GM19328 (cell line): ENCODE results near the gene NPNT.
"Not testable (repeated sequence)": the region's sequence is repeated elsewhere in the genome, so short reads cannot be mapped to it uniquely, and the experiment has no call there.

Source experiments
- ATAC-seq: cut with Tn5 transposase; IDR thresholded peaks from one replicate; pipeline ENCODE4 v1.9.1; 2021; ENCODE audit warnings: mild to moderate bottlenecking, moderate library complexity; ENCODE audit not compliant: unreplicated experiment

The NPNT gene

GRCh38 chr4:105894660-105895582, at the start of gene NPNT:
Gene NPNT, plus strand, starts transcription at chr4:105895471. Its CDS starts 182 bp downstream, at chr4:105895653.
- peak; percentile 47 for ATAC-seq

DNA sequence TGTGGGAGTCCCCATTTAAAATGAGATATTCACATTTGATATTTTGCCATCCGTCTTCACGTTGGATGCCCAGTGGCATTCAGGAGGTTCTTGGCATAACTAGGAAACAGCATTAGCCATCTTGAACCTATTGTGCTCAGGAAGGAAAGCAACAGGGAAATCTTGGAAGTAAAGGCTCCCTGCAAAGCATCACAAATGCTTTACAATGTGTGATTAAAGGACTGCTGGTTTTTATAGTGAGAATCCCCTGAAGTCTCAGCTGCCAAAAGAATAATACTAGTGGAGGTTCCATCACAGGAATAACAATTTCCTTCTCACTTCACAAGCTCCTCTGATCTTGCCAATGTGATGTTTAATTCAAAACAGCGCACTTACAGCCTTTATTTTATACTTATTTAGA, 49.7 kb upstream of the NPNT start:
- no peak for ATAC-seq

- not testable (repeated sequence) for ATAC-seq
These were observed 46.9 kb upstream of the NPNT start for GRCh38 chr4:105848359-105848758.

GRCh38 chr4:105851196-105851595, 44.1 kb upstream of the NPNT start:
- no peak for ATAC-seq

- not testable (repeated sequence) for ATAC-seq
These were observed 43.0 kb upstream of the NPNT start for GRCh38 chr4:105852230-105852629.

- ATAC-seq = no peak
These were observed 36.7 kb upstream of the NPNT start for GRCh38 chr4:105858466-105859040.

DNA sequence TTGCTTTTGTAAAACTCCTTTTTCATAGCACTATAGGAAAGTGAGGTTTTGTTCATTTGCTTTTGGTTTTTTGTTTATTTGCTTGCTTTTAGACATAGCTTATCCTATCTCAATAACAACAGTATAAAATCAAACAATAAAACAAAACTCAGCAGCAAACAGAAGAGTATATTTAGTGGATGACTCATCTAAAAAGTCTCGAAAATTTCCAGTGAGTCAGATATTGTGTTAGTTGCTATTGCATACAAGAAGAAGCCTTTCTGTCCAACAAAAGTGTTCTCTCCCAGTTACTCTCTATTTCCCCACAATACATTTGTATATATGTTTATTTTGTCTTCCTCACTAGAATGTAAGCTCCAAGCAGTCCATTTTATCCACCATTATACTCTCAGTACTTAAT, 36.0 kb upstream of the NPNT start:
- ATAC-seq = no peak

- no peak for ATAC-seq
These were observed 24.3 kb upstream of the NPNT start for GRCh38 chr4:105870963-105871362.

- ATAC-seq = no peak
These were observed 23.3 kb upstream of the NPNT start for GRCh38 chr4:105871997-105872396.

- no peak for ATAC-seq
These were observed 20.0 kb upstream of the NPNT start for GRCh38 chr4:105875233-105875632.

DNA sequence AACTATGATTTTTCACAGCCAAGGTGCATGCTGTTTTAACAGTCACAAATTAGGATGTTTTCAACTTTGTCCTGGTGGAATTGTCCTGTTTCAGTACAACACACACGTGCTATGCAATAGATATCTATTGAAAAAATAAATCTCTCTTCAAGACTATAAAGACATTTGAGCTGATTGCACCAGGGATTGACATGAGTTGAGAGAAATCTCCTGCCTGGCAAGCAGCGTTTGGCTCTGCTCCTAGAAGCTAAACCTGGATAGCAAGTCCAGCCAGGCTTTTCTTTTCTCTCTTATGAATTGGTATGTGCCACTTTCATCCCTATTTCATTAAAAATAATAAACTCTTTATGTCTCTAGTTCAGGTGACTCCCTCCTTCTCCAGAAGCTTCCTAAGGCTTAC, 16.6 kb upstream of the NPNT start:
- no peak for ATAC-seq

- ATAC-seq = no peak
These were observed 7.8 kb upstream of the NPNT start for GRCh38 chr4:105887508-105887907.

GRCh38 chr4:105895583-105896460, 551 bp downstream of the NPNT start:
- ATAC-seq = peak; percentile 32

DNA sequence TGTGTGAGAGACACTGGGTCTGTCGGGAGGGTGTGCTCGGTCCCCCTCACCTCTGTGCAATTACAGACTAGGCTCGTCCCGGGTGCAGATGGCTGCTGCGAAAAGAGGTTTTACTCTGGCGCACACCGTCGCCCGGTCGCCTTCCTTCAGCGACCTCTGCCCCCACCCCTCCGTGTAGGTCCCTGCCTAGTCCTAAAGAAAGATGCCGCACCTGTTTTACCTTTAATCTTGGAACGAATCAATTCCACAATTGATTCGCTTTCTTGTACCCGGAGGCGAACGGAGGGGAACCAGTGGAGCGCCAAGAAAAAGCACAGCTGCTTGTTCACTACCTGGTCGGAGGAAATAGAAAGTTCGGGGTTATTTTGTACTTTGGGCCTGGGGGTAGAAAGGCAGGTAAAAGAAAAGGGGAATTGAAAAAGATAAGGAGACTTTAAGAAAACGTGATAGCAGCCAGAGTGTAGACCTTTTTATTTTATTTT, 1.2 kb downstream of the NPNT start:
- ATAC-seq = peak; percentile 9

DNA sequence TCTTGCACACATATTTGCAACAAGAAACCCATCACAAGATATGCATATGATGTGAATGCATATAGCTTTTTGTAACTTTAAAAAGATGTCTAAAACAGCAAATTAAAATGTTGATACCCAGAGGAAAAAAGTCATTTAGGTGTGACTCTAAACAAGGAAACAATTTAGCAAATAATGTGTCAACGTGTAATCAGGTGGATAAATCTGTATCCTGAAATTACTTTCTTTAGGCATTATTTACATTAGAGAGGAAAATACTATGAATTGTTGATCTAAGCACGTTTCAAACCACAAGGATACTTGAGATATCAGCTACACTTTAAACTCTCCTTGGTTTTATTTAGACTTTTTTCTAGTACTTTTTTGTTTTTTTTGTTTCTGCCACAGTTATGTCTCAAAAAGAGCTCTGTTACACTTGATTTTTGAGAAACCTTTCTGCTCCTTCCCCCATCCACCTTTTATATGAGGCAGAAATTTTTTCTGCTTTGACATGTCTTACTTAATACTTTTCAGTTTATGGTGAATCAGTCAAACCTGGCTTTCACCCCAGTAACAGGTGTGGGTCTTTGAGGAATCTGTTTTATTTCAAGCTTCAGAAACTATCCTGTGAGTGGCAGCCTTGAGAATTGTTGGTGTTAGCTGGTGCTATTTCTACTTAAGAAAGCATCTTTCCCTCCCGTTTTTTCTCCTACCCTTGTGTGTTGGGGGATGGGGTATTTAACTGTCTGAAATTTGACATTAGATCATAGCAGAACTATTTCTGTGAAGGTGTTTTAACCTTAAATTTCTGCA, 1.9 kb downstream of the NPNT start:
- ATAC-seq = no peak

- ATAC-seq = no peak
These were observed 5.3 kb downstream of the NPNT start for GRCh38 chr4:105900541-105900940.

DNA sequence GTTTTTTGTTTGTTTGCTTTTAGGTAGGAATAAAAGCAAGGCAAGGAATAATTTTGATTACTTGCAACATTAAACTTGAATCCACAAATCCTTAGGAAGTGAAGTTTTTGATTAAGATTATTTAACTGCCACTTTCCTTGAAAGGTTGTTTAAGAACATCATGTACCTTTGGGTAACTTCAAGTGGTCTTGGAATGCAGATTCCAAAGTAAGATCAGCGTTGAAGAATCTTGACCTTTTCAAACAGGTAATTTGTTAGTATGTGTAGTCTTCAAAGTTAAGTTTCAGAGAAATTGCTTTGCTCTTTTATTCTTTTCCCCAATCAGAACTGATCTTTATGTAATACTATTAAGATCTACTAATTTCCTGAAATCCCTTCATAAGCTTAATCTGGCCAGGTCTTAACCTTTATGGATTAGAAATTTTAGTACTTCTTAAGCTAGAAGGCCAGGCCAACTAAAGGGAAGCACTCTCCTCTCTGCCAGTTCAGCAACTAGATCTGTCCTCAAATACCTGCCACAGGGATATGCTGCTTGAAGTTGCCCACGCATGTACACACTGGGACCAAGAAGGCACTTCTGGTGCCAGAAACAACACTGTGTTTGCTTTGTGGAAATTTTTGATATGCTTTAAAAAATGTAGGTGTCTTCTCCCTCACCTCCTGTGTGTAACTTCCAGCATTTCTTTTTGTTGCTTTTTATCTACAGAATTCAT, 7.4 kb downstream of the NPNT start:
- ATAC-seq = no peak

GRCh38 chr4:105909787-105910281, 14.6 kb downstream of the NPNT start:
- ATAC-seq = no peak

- no peak for ATAC-seq
These were observed 16.2 kb downstream of the NPNT start for GRCh38 chr4:105911426-105911825.

DNA sequence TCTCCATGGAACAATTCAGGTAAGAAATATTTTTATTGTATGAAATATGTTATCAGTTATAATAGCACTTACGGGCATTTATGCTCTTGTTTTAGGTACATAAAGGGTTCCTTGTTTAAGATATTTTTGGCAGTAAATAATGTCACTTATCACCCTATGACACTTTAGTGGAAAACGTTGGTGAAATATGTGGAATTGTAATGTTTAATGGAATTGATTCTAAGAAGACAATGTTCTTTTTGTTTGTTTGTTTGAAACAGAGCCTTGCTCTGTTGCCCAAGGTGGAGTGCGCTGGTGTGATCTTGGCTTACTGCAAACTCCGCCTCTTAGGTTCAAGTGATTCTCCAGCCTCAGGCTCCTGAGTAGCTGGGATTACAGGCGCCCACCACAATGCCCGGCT, 17.4 kb downstream of the NPNT start:
- ATAC-seq = no peak
